Spleen (tissue), 7 donors: ENCODE measurements around the gene FKBP11.

Experiments used
- CTCF ChIP-seq, 11 experiments: fragments of 200-600 bp in 7 of 11; fragments of 450-650 bp in 4 of 11; sonication (generic) in 4 of 11; IDR thresholded peaks in 8 of 11; conservative IDR thresholded peaks in 3 of 11; 1 replicate in 7 of 11; 2 replicates in 4 of 11; pipeline versions ENCODE4 v1.4.0 to v1.8.0; 2016 to 2021; ENCODE audit warnings: antibody characterized with exemption in 11 of 11, inconsistent platforms in 4 of 11, mild to moderate bottlenecking in 1 of 11
- POLR2A ChIP-seq, 3 donors: fragments of 450-650 bp; IDR thresholded peaks; one replicate each; pipeline ENCODE4 v1.5.1; 2017; ENCODE audit warnings: antibody characterized with exemption in 3 of 3, mild to moderate bottlenecking in 1 of 3
- POLR2AphosphoS5 ChIP-seq, 3 donors: sonication (generic); formaldehyde crosslinking; IDR thresholded peaks; one replicate each; pipeline ENCODE4 v1.5.1; 2017; ENCODE audit warnings: antibody characterized with exemption in 3 of 3
- donor health status: DM: no; HTN: no; CAD: no; lungs with moderate emphysema.
- donor health status: DM: no; HTN: no; CAD: no.
- donor health status: DM: no; HTN: no; CAD: no.

DNA sequence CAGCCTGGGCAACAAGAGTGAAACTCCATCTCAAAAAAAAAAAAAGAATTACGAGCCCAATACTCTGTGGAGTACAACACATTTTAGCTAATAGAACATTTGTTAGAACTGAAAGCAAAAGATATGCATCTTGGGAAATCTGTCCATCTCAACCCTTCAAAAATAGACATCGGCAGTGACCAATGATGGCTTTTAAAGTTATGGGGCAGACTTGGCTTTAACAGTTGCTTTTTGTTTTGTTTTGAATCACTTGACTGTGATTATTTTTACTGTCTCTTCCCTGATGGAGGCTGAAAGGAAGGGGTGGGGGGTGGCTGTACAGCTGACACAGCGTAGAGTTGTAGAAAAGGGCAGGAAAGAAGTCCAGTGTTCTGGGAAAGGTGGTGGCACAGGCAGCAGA is 2.2 kb downstream of the FKBP11 start:
- TF ChIP-seq POLR2AphosphoS5 (IDR thresholded peaks at IDR 0.05) (no peak), CTCF (IDR thresholded peaks at IDR 0.05 in 8 of 11, conservative IDR thresholded peaks at IDR 0.05 in 3 of 11) (no peak), POLR2A (IDR thresholded peaks at IDR 0.05) (no peak)
